ENCODE measurements around the gene BMPR1A. TPM values are rescaled to one million over a fixed set of nuclear protein-coding genes. Genes with fewer than 3 reads are reported as not detected.

Gene BMPR1A
- total and polyA plus RNA-seq, 2 of the 4 experiments (the other 2 are of a cell fraction) = 15.9 to 93.7 TPM

GRCh38 chr10:86803156-86803555 is 46.7 kb downstream of the BMPR1A start:
- H3K4ac ChIP-seq (ENCODE audit: low read depth, low read length) = no peak overlapping the region
- H3K9ac ChIP-seq (ENCODE audit: low read depth, low read length) = no peak overlapping the region
- no peak overlapping the region for H2BK15ac ChIP-seq (ENCODE audit: low read depth, low read length)
- H3K36me3 ChIP-seq (ENCODE audit: control insufficient read depth, insufficient read depth, low read length) = no peaks in the 10 kb centered on the region
- no peak overlapping the region for H2BK120ac ChIP-seq (ENCODE audit: low read depth, low read length)
- WGBS, 2 experiments (ENCODE audit: extremely low coverage in 2 of 2, insufficient read length in 1 of 2) = no CpG with 5 or more reads among the region's 2 CpGs
- in situ Hi-C loops (cut with MboI; ENCODE audit: low sequenced_read_pairs) (no loop called here), intact Hi-C loops (cut with micrococcal nuclease) (no loop called here), dilution Hi-C loops (cut with HindIII; ENCODE audit: low sequenced_read_pairs, unreplicated experiment) (no loop called here)
- POLR2A ChIA-PET (ENCODE audit: unreplicated experiment) = no interaction called here
- H3K56ac ChIP-seq (ENCODE audit: extremely low read depth, insufficient read depth, low read length) = no peak overlapping the region
- H3K18ac ChIP-seq (ENCODE audit: low read depth, low read length) = no peak overlapping the region
- H2AK9ac ChIP-seq (replicated peaks; ENCODE audit: low read depth, low read length, poor library complexity) = no peak overlapping the region
- DNase-seq (no peak), ATAC-seq (ENCODE audit: low read depth) (peak; percentile 62; the same call in 1 of the 2 replicates)
- H3K4me2 ChIP-seq (ENCODE audit: low read depth, low read length) = no peak overlapping the region
- H2AK5ac ChIP-seq (ENCODE audit: low read depth, low read length) = no peak overlapping the region
- peaks cover 37 to 67% of the 10 kb centered on the region in 2 experiments for H3K79me1 ChIP-seq (ENCODE audit: low read depth in 1 of 2, low read length in 2 of 2)
- no TSS peak for BruUV-seq (replicated peaks)
- H4K5ac ChIP-seq (ENCODE audit: low read depth, low read length) = no peak overlapping the region
- H3K14ac ChIP-seq (replicated peaks; ENCODE audit: low read depth, low read length) = no peak overlapping the region
- no peak overlapping the region for H4K91ac ChIP-seq (ENCODE audit: insufficient read depth, low read depth, low read length)
- H2BK20ac ChIP-seq (ENCODE audit: low read depth, low read length) = no peak overlapping the region
- no peak for TF ChIP-seq CTCF (conservative IDR thresholded peaks at IDR 0.05; ENCODE audit: low read depth, low read length)
- TF ChIP-seq RAD21 (IDR thresholded peaks at IDR 0.05; ENCODE audit: low read length) = no peak
- TF ChIP-seq MAZ (IDR thresholded peaks at IDR 0.05; ENCODE audit: borderline replicate concordance, low read depth, low read length) = no peak
- no peak for TF ChIP-seq BHLHE40 (IDR thresholded peaks at IDR 0.05; ENCODE audit: low read depth, low read length)
- no peak for TF ChIP-seq ELK1 (IDR thresholded peaks at IDR 0.05; ENCODE audit: borderline replicate concordance, low read depth, low read length)
- no peak for TF ChIP-seq MXI1 (IDR thresholded peaks at IDR 0.05; ENCODE audit: borderline replicate concordance, low read depth, low read length)
- no peak for TF ChIP-seq RFX5 (IDR thresholded peaks at IDR 0.05; ENCODE audit: low read depth, low read length)
- no peak for TF ChIP-seq FOS (IDR thresholded peaks at IDR 0.05; ENCODE audit: low read depth, low read length)
- H2BK5ac ChIP-seq (ENCODE audit: low read depth, low read length, poor library complexity, severe bottlenecking) = no peak overlapping the region
- peaks cover 25% of the 10 kb centered on the region for H4K20me1 ChIP-seq (ENCODE audit: insufficient read depth, low read length)
- H3K4me1 ChIP-seq (ENCODE audit: control insufficient read depth, insufficient read depth, low read length) = peaks cover 6% of the 10 kb centered on the region
- H3K23ac ChIP-seq (ENCODE audit: low read depth, low read length) = no peak overlapping the region
- H3K4me3 ChIP-seq (ENCODE audit: insufficient read depth, low read depth, low read length) = no peak overlapping the region
- H3K9me3 ChIP-seq (ENCODE audit: control insufficient read depth, insufficient read depth, low read length) = no peaks in the 10 kb centered on the region
- H3K27ac ChIP-seq (ENCODE audit: insufficient read depth, low read length) = no peak overlapping the region
- H4K8ac ChIP-seq (ENCODE audit: low read depth in 2 of 2, low read length in 2 of 2) = no peak overlapping the region; a peak in 1 of 4 replicates
- no peaks in the 10 kb centered on the region for H3K27me3 ChIP-seq (ENCODE audit: control insufficient read depth, insufficient read depth, low read length)
- H3K9me1 ChIP-seq (ENCODE audit: insufficient read depth, low read length) = peaks cover 10% of the 10 kb centered on the region
- CTCF ChIA-PET = no interaction called here
- no peak overlapping the region for H2AFZ ChIP-seq (replicated peaks; ENCODE audit: low read length, poor library complexity)
